Measurements from ENCODE around the gene MAP2K3. TPM values are rescaled to one million over a fixed set of nuclear protein-coding genes. Genes with fewer than 3 reads are reported as not detected.

MAP2K3 gene
- total RNA-seq, 2 experiments from 2014 or later = 151 to 153 TPM

DNA sequence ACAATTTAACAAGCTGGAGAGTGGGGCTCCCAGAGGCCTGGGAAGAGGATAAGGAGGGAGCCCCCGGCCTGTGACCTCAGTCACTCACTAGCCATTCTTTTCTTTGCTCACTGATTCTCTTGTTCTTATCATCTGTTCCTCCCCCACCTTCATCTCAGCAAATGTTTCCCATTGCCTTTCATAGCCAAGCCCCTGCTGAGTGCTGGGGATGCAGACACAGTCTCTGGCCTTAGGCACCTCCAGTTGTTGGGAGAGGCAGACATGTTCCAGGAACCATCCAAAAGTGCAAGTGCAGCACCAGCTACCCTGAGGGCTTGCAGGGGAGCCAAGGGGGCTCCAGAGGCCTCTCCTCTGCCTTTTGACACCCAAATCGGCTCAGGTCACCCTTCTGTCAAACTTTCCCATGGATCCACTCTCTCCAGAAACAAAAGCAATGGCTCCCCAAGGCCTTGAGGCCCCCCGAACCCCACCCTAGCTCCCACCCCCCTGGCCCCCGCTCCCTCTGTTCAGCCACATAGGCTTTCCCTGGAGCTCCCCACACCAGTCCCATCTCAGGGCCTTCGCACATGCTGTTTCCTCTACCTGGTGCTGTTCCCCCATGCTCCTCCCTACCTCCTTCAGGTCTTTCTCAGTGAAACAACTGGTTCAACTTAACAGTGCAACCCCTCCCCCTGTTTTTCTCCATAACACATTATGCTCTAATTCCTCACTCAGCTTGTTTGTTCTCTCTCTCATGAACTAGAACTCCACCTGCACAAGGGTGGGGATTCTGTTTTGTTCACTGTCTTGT, 76.7 kb downstream of the MAP2K3 start:
- H3K9me3 Mint-ChIP-seq = no peaks in the 10 kb centered on the region
- no peaks in the 10 kb centered on the region for H3K36me3 Mint-ChIP-seq (ENCODE audit: low read depth)
- no peak for DNase-seq
- ChIA-PET POLR2A (interaction anchor here (1.1 kb wide), 1 partner anchor 15 kb away, joined by 3 read pairs; the partner anchor contains the start of gene KCNJ12), CTCF (interaction anchor here (0.8 kb wide), 1 partner anchor 9 kb away, joined by 3 read pairs; no protein-coding TSS in a partner anchor)
- no peaks in the 10 kb centered on the region for H3K27me3 Mint-ChIP-seq
- no peak for ATAC-seq
- no peak for TF ChIP-seq CTCF (IDR thresholded peaks at IDR 0.05)
- no peaks in the 10 kb centered on the region for H3K4me1 Mint-ChIP-seq (ENCODE audit: low read depth)
- no peak overlapping the region for H3K27ac Mint-ChIP-seq
- no peak overlapping the region for H3K4me3 Mint-ChIP-seq
- intact Hi-C loops (cut with micrococcal nuclease) = no loop called here

- no peak overlapping the region for H3K4me3 Mint-ChIP-seq
- H3K27me3 Mint-ChIP-seq = no peaks in the 10 kb centered on the region
- no peak overlapping the region for H3K27ac Mint-ChIP-seq
- H3K36me3 Mint-ChIP-seq (ENCODE audit: low read depth) = no peaks in the 10 kb centered on the region
- DNase-seq (no peak), ATAC-seq (no peak)
- CTCF ChIA-PET = no interaction called here
- TF ChIP-seq CTCF (IDR thresholded peaks at IDR 0.05) = no peak
- H3K9me3 Mint-ChIP-seq = no peaks in the 10 kb centered on the region
- intact Hi-C loops (cut with micrococcal nuclease) = no loop called here
- POLR2A ChIA-PET = no interaction called here
- H3K4me1 Mint-ChIP-seq (ENCODE audit: low read depth) = no peaks in the 10 kb centered on the region
These were observed 77.9 kb downstream of the MAP2K3 start for GRCh38 chr17:21362331-21362931.

DNA sequence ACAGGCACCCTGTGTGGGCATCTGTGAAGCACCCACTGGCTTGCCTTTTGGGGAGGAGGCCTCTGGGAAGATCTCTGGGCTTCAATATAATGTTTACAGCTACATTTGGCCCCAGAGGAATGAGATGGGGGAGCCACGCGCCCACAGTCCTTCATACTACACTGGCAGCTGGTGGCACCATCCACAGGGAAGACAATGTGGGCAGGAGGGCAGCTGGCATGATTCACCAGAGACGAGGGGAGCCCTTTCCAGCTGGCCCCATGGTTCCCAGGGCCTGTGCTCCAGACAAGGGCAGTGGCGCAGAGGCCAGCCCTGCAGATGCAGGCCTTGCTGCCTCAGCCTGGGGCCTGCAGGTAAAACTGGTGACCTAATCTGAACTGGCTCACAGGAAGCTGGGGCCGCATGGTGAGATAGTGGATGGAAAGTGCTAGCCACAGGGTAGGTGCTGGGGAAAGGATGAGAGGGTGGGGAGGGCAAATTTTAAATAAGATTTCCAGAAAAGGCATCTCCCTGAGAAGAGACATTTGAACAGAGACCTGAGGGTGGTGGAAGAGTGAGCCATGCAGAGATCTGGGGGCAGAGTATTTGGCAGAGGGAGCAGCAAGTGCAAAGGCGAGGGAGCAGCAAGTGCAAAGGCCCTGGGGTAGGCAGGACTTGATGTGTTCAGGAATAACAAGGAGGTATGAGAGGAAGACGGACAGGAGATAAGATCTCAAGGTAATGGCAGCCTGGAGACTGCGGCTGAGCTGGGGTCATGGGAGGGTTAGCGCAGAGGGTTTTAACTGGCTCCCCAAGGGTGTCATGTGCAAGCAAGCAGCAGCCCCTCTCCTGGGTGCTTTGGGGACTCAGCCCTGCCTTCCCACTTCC, 79.5 kb downstream of the MAP2K3 start:
- no peak for DNase-seq
- ChIA-PET POLR2A (interaction anchor here (0.6 kb wide), 1 partner anchor 9 kb away, joined by 3 read pairs; no protein-coding TSS in a partner anchor), CTCF (no interaction called here)
- Mint-ChIP-seq H3K9me3 (no peaks in the 10 kb centered on the region), H3K4me1 (ENCODE audit: low read depth) (no peaks in the 10 kb centered on the region), H3K27me3 (no peaks in the 10 kb centered on the region), H3K36me3 (ENCODE audit: low read depth) (no peaks in the 10 kb centered on the region), H3K4me3 (no peak overlapping the region), H3K27ac (no peak overlapping the region)
- no peak for TF ChIP-seq CTCF (IDR thresholded peaks at IDR 0.05)
- intact Hi-C loops (cut with micrococcal nuclease) = no loop called here
- ATAC-seq = no peak

Other genes starting within 250 kb of the MAP2K3 start
- 100 to 1,000 TPM; 149 to 153 TPM for gene USP22, start 241.7 kb upstream of the MAP2K3 start, total RNA-seq
- gene DHRS7B, start 157.7 kb upstream of the MAP2K3 start, total RNA-seq = 10 to 100 TPM; 13.5 to 15.3 TPM
- gene TMEM11, start 70.5 kb upstream of the MAP2K3 start, total RNA-seq = 10 to 100 TPM; 26.2 to 28.9 TPM
- gene NATD1, start 31.3 kb upstream of the MAP2K3 start, total RNA-seq = 1 to 10 TPM; 1.1 to 1.3 TPM
- not detected for gene KCNJ12, start 91.6 kb downstream of the MAP2K3 start, total RNA-seq